ENCODE data around the gene MBNL1.

MBNL1 gene

DNA sequence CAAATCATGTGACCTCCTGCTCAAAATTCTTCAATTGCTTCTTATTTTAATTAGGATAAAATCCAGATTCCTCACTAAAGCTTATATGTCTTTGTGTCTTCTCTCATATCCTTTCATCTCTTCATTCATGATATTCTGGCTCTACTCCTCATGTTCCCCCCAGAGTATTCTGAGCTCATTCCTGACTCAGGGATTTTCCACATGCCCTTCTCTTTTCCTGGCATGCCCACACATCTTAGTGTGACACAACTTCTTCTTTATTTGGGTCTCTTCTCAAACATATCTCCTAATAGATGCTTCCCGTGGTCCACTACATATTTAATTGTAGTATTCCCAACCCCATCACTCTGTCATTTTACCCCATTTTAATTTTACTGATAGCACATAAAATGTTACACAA is 15.2 kb upstream of the MBNL1 start:
- DNase-seq (ENCODE audit: low read depth, low spot score), result no peak

DNA sequence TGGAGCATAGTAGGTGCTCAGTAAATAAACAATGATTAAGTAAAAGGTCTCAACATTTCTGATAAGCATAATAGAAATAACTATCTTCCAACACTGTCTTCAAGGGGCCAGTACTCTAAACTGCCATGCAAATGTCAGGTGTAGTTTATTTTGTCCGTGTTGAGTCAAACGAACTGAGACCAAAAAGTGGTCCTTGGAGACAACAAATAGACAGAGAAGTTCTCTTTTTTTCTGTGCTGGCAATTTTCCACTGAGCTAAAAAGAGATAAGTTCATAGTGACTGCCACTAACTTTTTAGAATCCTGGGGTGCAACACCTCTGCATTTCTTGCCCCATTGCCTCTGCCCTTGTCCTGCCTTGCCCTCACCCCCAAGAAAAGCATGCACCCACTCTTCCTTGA is 14.7 kb upstream of the MBNL1 start:
- no peak for DNase-seq (ENCODE audit: low read depth, low spot score)

GRCh38 chr3:152255290-152255689 is 13.4 kb upstream of the MBNL1 start:
- DNase-seq (ENCODE audit: low read depth, low spot score), result no peak

DNA sequence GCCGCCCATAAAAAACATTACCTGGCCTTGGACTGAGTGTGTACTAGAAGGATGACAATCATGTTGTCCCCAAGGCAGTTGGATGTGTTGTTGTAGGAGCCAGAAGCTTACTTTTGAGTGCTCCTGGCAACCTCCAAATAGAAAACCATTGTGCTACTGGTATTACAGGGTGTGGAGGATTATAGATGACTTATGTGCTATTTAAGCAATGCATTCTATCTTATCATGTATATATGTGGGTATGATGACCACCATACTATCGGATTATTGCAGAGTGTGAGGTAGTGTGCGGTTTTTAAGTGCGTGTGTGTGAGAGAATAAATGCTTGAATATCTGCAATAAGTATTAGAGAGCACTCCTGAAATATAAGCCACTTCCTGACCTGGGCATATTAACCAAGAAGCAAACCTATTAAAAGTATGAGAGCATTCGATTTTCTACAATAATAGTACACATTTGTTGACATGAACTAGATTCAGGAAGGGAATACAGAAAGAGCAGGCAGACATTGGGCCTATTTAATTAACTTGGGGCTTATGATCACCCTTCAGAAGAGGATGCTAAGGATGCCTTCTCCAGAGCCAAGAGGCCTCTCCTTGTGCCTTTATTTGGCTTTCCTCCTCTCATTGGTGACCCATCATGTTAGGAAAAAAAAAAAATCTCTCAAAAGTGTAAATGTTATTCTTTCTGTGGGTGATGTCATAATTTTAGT is 11.7 kb upstream of the MBNL1 start:
- DNase-seq (ENCODE audit: low read depth, low spot score), result no peak

GRCh38 chr3:152257563-152258035 is 11.1 kb upstream of the MBNL1 start:
- no peak for DNase-seq (ENCODE audit: low read depth, low spot score)

- no peak for DNase-seq (ENCODE audit: low read depth, low spot score)
Measured at GRCh38 chr3:152258448-152259393, 10.0 kb upstream of the MBNL1 start.

DNA sequence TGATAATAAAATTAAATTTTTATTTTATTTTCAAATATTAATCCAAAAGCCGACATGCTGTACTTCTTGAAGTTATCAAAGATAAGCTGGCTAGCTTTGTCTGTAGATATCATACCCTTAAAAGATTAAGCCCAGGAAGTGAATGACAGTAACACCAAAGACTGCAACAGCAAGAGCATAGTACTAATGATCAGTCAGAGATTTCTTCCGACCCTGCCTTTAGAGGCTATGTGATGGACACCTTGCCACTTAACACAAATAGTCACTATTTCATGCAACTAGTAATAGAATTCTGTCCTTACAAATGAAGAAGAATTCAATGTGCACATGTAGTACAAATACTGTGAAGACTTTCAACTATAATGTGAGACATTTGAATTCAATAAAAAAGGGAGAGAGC is 9.3 kb upstream of the MBNL1 start:
- no peak for DNase-seq (ENCODE audit: low read depth, low spot score)

- no peak for DNase-seq (ENCODE audit: low read depth, low spot score)
Measured at GRCh38 chr3:152260026-152260425, 8.7 kb upstream of the MBNL1 start.

GRCh38 chr3:152260529-152260928 is 8.2 kb upstream of the MBNL1 start:
- no peak for DNase-seq (ENCODE audit: low read depth, low spot score)

DNA sequence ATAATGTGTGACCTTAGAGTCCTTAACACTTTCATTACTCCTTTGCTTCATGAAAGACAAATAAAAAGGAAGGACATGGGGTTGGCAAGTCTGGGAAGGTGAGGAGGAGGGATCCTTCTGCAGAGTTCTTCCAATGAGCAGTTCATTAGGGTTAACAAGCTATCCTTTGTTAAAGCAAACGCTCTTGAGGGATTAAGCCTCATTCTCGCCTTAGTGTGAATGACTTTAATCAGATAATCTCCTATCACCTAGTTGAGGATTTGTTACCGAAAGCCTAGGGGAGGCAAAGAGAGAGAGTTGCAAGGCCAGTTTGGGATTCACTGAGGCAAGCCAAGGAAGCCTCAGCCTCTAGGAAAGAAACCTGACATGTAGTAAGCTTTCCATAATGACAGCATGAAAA is 7.4 kb upstream of the MBNL1 start:
- DNase-seq (ENCODE audit: low read depth, low spot score), result no peak

GRCh38 chr3:152263711-152264110 is 5.0 kb upstream of the MBNL1 start:
- DNase-seq (ENCODE audit: low read depth, low spot score), result no peak

- DNase-seq (ENCODE audit: low read depth, low spot score), result no peak
Measured at GRCh38 chr3:152264378-152264777, 4.4 kb upstream of the MBNL1 start.

- DNase-seq (ENCODE audit: low read depth, low spot score), result no peak
Measured at GRCh38 chr3:152266221-152266995, 2.3 kb upstream of the MBNL1 start.

DNA sequence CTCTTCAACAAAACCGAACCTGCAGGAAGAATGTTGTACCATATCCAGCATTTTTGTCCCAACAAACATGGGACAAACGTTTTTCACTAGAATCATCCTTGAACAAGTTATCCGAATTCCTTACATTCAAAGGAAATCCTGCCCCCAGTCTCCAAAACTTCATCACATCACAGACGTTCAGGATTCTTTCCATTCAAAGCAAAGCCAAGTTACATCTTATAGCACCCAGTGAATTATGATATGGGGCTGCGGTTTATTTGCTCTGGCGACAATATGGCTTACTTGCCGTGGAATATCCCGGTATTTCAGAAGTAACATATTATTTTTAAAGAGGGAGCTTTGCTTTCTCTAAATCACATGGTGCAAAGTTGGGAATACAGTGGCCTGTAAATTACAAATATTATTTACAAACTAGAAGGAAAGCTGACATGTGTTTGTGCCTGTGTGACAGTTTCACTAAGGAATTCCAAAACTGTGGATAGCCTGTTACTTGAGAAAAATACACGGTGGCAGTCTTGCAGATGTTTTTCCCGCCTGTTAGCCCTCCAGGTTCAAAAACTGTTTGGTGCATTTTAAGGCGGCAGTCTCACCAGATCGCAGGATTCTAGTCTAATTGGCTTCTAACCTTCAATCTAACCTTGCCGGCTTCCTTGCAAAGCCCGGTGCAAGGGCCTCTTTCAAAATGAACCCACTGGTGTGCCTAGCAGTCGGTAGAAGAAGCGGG is 736 bp upstream of the MBNL1 start:
- DNase-seq (ENCODE audit: low read depth, low spot score), result no peak

DNA sequence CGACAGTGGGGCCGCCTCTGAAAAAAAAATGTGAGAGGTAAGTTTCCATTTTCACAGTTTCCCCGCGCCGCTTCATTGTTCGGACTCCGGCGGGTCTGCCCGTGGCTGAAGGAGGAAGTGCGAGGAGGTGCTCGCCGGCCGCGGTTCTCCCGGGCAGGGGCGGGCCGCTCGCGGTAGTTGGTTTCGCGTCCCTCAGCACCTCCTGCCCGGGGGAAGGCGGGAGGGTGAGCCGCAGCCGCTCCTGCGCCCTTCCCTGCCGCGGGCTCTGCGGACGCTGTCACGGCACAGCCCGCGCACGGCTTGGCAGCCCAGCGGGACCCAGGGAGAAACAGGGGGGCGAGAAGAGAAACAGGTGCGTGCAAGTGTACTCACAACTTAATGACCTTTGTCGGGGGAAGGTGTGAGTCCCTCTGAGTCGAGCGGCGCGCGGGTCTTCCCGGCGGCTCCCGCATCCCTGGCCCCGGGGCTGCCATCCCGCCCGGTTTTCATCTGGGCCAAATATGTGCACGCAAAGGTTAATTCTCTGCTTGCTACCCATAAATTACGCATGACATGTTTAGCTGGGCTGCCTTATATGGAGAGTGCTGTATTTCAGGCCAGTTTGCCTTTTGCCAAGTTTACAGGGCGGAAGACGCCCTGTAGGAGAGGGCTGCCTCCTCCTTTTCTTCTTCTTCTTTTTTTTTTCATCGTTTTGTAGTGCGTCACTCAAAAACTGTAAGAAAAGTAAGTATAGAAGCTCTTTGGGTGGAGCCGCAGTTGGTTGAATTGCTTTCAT is 514 bp downstream of the MBNL1 start:
- peak; percentile 18 for DNase-seq (ENCODE audit: low read depth, low spot score)

GRCh38 chr3:152269831-152270734 is 1.4 kb downstream of the MBNL1 start:
- no peak for DNase-seq (ENCODE audit: low read depth, low spot score)

GRCh38 chr3:152270937-152271336 is 2.2 kb downstream of the MBNL1 start:
- DNase-seq (ENCODE audit: low read depth, low spot score), result no peak

DNA sequence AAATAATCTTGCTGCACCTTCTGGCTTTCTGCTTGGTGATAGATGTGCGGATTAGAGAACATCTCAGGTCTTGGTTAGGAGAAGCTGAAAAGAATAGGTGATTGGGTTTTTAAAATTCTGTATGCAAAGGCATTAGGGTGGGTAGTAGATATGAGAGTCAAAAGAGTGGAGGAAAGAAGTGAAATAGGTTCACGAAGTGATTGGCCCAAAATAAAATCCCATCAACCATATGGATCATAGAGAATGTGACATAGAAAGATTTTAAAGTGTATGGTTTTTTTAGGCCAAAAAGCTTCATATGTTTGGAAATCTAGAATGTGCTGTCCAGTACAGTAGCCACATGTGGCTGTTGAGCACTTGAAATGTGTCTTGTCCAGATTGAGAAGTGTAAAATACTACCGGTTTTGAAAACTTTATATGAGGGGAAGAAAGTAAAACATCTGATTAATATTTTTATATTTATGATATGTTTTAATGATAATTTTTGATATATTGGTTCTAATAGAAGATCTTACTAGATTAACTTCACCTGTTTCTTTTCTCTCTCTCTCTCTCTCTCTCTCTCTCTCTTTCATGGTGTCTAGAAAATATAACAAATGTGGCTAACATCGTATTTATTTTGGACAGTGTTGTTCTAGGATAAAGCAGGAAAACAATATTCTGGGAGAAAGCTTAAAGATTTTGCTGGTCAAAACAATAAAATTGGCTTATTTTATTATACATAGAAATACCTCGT is 2.9 kb downstream of the MBNL1 start:
- no peak for DNase-seq (ENCODE audit: low read depth, low spot score)

- DNase-seq (ENCODE audit: low read depth, low spot score), result no peak
Measured at GRCh38 chr3:152272771-152273242, 4.1 kb downstream of the MBNL1 start.

Data from activated naive CD8-positive, alpha-beta T cell treated with anti-CD3 and anti-CD28 coated beads, Interleukin-2, amount 50 U/mL, for 16 hours (primary cell).